SK-N-SH treated with all-trans-retinoic acid at 6 μM for 48 hours (cell line): ENCODE results near the gene COCH.
A peak's percentile ranks its signal among the peaks of the same experiment; 100 is the strongest.

ENCODE experiments used
- ATAC-seq: fragments of 200-7000 bp; cut with Tn5 transposase; 3 replicates; pipeline ENCODE4 v1.9.1; 2020; ENCODE audit warnings: mild to moderate bottlenecking, moderate library complexity
- ARNTL ChIP-seq: fragments of 450-650 bp; formaldehyde crosslinking; IDR thresholded peaks from 2 replicates; pipeline ENCODE4 v1.5.0; 2020; ENCODE audit warnings: low read depth, mild to moderate bottlenecking, moderate library complexity, borderline replicate concordance
- BACH2 ChIP-seq: fragments of 250-450 bp; sonication (Bioruptor Pico); IDR thresholded peaks from 2 replicates; pipeline ENCODE4 v1.9.0; 2021; ENCODE audit warnings: mild to moderate bottlenecking, borderline replicate concordance
- CSDC2 ChIP-seq: fragments of 250-450 bp; sonication (Bioruptor Pico); IDR thresholded peaks from 2 replicates; pipeline ENCODE4 v1.5.0; 2020; ENCODE audit warnings: mild to moderate bottlenecking, moderate library complexity
- CSRNP3 ChIP-seq: fragments of 250-450 bp; sonication (Bioruptor Pico); IDR thresholded peaks from 2 replicates; pipeline ENCODE4 v1.5.1; 2021; ENCODE audit warnings: mild to moderate bottlenecking, moderate library complexity
- ESRRG ChIP-seq: fragments of 250-450 bp; sonication (Bioruptor Pico); IDR thresholded peaks from 2 replicates; pipeline ENCODE4 v1.6.1; 2021; ENCODE audit warnings: mild to moderate bottlenecking
- GLIS3 ChIP-seq: fragments of 250-450 bp; sonication (Bioruptor Pico); IDR thresholded peaks from 2 replicates; pipeline ENCODE4 v1.5.0; 2020; ENCODE audit warnings: mild to moderate bottlenecking, moderate library complexity
- OSR1 ChIP-seq: fragments of 250-450 bp; sonication (Bioruptor Pico); IDR thresholded peaks from 2 replicates; pipeline ENCODE4 v1.8.0; 2022; ENCODE audit warnings: moderate library complexity, mild to moderate bottlenecking, inconsistent platforms
- PATZ1 ChIP-seq: fragments of 250-450 bp; sonication (Bioruptor Pico); IDR thresholded peaks from 2 replicates; pipeline ENCODE4 v1.8.0; 2020; ENCODE audit warnings: mild to moderate bottlenecking, moderate library complexity, borderline replicate concordance
- POU6F1 ChIP-seq: fragments of 250-450 bp; sonication (Bioruptor Pico); IDR thresholded peaks from 2 replicates; pipeline ENCODE4 v1.8.0; 2021; ENCODE audit warnings: low read depth, mild to moderate bottlenecking, moderate library complexity, borderline replicate concordance
- PPARA ChIP-seq: fragments of 250-450 bp; sonication (Bioruptor Pico); IDR thresholded peaks from 2 replicates; pipeline ENCODE4 v1.5.0; 2020; ENCODE audit warnings: mild to moderate bottlenecking, borderline replicate concordance
- RARB ChIP-seq: fragments of 250-450 bp; sonication (Bioruptor Pico); IDR thresholded peaks from 2 replicates; pipeline ENCODE4 v1.8.0; 2021; ENCODE audit warnings: mild to moderate bottlenecking, moderate library complexity
- SNAI2 ChIP-seq: fragments of 250-450 bp; sonication (Bioruptor Pico); IDR thresholded peaks from 2 replicates; pipeline ENCODE4 v1.5.0; 2020; ENCODE audit warnings: mild to moderate bottlenecking, moderate library complexity
- TCF4 ChIP-seq: fragments of 250-450 bp; sonication (Bioruptor Pico); IDR thresholded peaks from 2 replicates; pipeline ENCODE4 v1.8.0; 2021; ENCODE audit warnings: mild to moderate bottlenecking, moderate library complexity, borderline replicate concordance
- TOX ChIP-seq: fragments of 250-450 bp; sonication (Bioruptor Pico); IDR thresholded peaks from 2 replicates; pipeline ENCODE4 v1.8.0; 2021; ENCODE audit warnings: mild to moderate bottlenecking, moderate library complexity, borderline replicate concordance
- ZC3H10 ChIP-seq: fragments of 250-450 bp; sonication (Bioruptor Pico); IDR thresholded peaks from 2 replicates; pipeline ENCODE4 v1.5.1; 2021; ENCODE audit warnings: mild to moderate bottlenecking, moderate library complexity
- ZFP30 ChIP-seq: fragments of 450-650 bp; formaldehyde crosslinking; IDR thresholded peaks from 2 replicates; pipeline ENCODE4 v1.5.0; 2022; ENCODE audit warnings: mild to moderate bottlenecking, moderate library complexity
- ZNF565 ChIP-seq: fragments of 450-650 bp; formaldehyde crosslinking; conservative IDR thresholded peaks from 2 replicates; pipeline ENCODE4 v1.5.0; 2020; ENCODE audit warnings: low read depth, mild to moderate bottlenecking, moderate library complexity
- ZNF70 ChIP-seq: fragments of 450-650 bp; formaldehyde crosslinking; IDR thresholded peaks from 2 replicates; pipeline ENCODE4 v1.5.0; 2020; ENCODE audit warnings: mild to moderate bottlenecking, moderate library complexity
- ZNF8 ChIP-seq: fragments of 450-650 bp; formaldehyde crosslinking; IDR thresholded peaks from 2 replicates; pipeline ENCODE4 v1.5.0; 2020; ENCODE audit warnings: mild to moderate bottlenecking, moderate library complexity
- TF ChIP-seq, protein P1 (sequence below): fragments of 250-450 bp; sonication (Bioruptor Pico); IDR thresholded peaks from 2 replicates; pipeline ENCODE4 v1.5.0; 2020; ENCODE audit warnings: mild to moderate bottlenecking, moderate library complexity

COCH gene

GRCh38 chr14:30906752-30907658 is 32.6 kb downstream of the COCH start:
- TF ChIP-seq POU6F1 (no peak), ZNF70 (CRISPR knock-in tag) (no peak), GLIS3 (CRISPR knock-in tag) (no peak), PATZ1 (CRISPR knock-in tag) (no peak), ZFP30 (CRISPR knock-in tag) (no peak), ESRRG (CRISPR knock-in tag) (no peak), PPARA (CRISPR knock-in tag) (no peak), OSR1 (CRISPR knock-in tag) (no peak), SNAI2 (CRISPR knock-in tag) (no peak), BACH2 (no peak), CSDC2 (no peak), ARNTL (CRISPR knock-in tag) (no peak), ZNF565 (CRISPR knock-in tag) (no peak)
- TF ChIP-seq, protein P1, sequence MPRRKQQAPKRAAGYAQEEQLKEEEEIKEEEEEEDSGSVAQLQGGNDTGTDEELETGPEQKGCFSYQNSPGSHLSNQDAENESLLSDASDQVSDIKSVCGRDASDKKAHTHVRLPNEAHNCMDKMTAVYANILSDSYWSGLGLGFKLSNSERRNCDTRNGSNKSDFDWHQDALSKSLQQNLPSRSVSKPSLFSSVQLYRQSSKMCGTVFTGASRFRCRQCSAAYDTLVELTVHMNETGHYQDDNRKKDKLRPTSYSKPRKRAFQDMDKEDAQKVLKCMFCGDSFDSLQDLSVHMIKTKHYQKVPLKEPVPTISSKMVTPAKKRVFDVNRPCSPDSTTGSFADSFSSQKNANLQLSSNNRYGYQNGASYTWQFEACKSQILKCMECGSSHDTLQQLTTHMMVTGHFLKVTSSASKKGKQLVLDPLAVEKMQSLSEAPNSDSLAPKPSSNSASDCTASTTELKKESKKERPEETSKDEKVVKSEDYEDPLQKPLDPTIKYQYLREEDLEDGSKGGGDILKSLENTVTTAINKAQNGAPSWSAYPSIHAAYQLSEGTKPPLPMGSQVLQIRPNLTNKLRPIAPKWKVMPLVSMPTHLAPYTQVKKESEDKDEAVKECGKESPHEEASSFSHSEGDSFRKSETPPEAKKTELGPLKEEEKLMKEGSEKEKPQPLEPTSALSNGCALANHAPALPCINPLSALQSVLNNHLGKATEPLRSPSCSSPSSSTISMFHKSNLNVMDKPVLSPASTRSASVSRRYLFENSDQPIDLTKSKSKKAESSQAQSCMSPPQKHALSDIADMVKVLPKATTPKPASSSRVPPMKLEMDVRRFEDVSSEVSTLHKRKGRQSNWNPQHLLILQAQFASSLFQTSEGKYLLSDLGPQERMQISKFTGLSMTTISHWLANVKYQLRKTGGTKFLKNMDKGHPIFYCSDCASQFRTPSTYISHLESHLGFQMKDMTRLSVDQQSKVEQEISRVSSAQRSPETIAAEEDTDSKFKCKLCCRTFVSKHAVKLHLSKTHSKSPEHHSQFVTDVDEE (CRISPR knock-in tag) = no peak
- peak; percentile 83 for ATAC-seq

DNA sequence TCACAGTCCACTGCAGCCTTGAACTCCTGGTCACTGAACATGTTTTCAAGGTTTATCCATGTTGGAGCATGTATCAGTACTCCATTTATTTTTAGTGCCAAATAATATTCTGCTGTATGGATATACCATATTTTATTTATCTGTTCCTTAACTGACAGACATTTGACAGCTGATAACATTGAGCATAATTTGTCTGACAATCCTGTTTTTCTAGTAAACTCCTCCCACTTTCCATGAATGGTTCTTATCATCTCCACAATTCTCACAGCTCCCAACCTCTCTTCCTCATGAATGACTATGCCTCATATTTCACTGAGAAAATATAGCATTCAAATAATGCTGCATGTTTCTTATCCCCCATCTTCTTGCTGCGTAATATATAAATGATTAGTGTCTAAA is 33.3 kb downstream of the COCH start:
- ATAC-seq = no peak
- TF ChIP-seq ZFP30 (CRISPR knock-in tag) (no peak), ARNTL (CRISPR knock-in tag) (no peak), ZC3H10 (CRISPR knock-in tag) (no peak), TCF4 (CRISPR knock-in tag) (no peak), GLIS3 (CRISPR knock-in tag) (no peak), ZNF565 (CRISPR knock-in tag) (no peak)

DNA sequence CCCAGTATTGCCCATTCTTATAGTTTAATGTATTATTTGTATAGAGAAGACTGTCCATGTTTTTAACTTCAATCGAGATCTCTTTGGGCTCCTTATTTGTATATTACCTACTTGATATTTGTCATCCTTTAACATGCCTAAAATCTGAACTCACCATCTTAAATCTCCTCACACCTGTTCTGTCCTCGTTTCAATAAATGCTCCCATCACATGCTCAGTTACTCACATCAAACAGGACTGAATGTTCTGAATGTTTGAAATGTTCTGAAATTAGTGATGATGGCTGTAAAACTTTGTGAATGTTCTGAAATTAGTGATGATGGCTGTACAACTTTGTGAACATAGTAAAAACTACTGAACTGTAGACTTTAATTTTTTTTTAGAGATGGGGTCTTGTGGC is 34.5 kb downstream of the COCH start:
- no peak for ATAC-seq
- no peak for TF ChIP-seq ESRRG (CRISPR knock-in tag)
- no peak for TF ChIP-seq ZNF565 (CRISPR knock-in tag)
- TF ChIP-seq ZNF8 (CRISPR knock-in tag) = no peak
- TF ChIP-seq ZFP30 (CRISPR knock-in tag) = no peak
- no peak for TF ChIP-seq BACH2
- TF ChIP-seq CSDC2 = no peak
- no peak for TF ChIP-seq ZNF70 (CRISPR knock-in tag)
- no peak for TF ChIP-seq PATZ1 (CRISPR knock-in tag)
- TF ChIP-seq TOX (CRISPR knock-in tag) = no peak
- TF ChIP-seq POU6F1 = no peak
- TF ChIP-seq PPARA (CRISPR knock-in tag) = no peak
- no peak for TF ChIP-seq ARNTL (CRISPR knock-in tag)
- TF ChIP-seq ZC3H10 (CRISPR knock-in tag) = no peak
- no peak for TF ChIP-seq SNAI2 (CRISPR knock-in tag)
- no peak for TF ChIP-seq RARB (CRISPR knock-in tag)
- no peak for TF ChIP-seq CSRNP3 (CRISPR knock-in tag)
